NCI-H748 (cell line): Measurements from ENCODE around the gene CSF1.

Experiments
- DNase-seq: peaks from one replicate; lab custom pipeline; 2025; ENCODE audit not compliant: unreplicated experiment; lab: John Stamatoyannopoulos, UW

The CSF1 gene

DNA sequence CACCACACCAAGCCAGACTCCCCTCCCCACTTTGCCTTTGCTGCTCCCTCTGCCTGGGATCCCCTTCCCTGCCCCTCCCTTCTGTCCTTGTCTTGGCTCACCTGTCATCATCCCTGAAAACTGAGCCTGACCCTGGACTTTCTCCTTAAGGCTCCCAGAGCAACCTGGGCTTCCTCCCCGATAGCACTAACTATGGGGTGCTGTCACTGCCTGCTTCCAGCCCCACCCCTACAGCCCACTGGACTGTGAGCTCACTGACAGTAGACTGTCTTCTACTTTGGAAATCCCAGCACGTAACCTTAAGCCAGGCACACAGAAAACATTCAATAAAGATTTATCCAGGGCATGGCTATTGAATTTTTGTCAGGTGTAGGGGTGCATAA, 9.5 kb upstream of the CSF1 start:
- DNase-seq = no peak

DNA sequence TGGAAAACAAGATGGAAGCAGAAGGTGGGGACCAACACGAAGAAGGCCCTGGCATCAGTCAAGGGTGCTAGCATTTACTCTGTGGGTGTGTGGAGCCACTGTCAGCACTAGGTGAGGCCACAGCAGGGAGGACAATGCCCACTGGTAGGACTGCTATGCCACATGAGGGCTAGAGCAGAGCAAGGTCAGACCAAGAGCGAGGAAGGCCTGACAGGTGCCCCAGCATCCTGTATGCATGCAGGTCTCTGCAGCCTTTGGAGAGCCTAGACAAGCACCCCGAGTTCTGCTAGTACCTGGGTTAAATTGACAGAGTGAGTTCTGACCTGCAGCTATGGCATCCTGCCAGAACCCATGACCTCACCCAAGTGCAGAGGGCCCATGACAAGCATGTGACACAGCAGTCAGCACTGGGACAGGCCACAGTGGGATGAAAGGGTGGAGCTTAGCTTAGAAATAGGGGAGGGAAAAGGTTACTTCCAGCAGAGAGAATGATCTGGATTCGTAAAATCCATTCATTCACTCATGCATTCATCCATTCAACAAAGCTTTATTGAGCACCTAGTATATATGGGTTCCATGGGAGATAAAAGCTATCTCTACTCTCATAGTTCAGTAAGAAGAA, 9.0 kb upstream of the CSF1 start:
- DNase-seq = no peak

DNA sequence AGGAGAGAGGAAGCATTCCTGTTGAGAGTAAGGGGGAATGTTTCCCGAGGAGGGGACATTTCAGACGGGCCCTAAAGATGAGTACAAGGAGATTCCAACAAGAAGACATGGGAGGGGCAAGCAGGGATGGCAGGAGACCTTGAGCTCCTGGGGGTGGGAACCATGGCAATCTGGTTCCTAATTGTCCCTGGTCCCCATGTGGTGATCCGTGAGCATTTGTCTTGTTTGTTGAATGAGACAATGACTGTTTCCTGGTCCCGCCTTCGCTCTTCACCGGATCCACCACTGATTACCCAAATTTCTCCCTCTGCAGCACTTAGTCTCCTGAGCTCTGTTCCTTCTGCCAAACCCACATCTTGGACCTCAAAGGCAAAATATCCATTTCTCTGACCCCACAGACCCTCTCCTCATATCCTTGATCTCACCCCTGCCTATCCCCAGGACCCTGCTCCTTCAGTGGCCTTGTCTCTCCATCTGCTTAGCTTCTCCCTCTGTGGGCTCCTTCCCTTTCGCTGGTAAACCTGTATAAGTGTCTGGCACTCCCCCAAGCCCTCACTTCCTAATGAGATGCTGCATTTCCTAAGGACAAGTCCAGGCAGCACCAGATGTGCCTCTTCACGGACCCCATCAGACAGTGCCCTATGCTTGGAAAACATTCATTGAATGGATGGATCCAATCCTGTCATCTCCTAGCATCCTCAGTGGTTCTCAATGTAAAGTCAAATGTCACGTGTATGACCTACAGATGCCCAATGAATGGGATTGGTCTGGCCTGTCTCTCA, 8.3 kb upstream of the CSF1 start:
- DNase-seq = no peak

DNA sequence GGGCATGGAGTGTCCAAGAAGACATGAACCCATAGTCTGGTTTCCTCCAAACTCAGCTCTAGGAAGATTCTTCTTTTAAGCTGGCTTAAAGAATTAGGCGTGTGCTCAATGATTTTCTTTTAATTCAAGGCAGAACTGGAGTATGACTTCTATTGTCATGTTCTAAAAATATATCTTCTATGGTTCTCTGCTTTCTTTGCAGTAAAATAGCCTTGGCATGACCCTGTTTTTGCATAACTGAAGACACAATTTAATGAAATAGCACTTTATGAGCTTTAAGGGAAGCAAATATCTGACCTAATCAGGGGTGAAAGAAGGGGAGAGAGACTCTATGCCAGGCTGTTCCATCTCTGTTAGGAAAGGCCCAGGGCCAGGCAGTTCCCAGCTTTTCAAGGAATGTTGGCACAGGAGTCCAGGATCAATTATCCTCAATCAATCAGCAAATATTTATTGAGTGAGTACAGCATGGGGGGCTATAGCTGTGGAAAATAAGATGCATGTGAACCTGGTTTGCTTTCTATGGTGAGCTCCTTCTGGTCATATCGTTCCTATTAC, 7.2 kb upstream of the CSF1 start:
- no peak for DNase-seq

DNA sequence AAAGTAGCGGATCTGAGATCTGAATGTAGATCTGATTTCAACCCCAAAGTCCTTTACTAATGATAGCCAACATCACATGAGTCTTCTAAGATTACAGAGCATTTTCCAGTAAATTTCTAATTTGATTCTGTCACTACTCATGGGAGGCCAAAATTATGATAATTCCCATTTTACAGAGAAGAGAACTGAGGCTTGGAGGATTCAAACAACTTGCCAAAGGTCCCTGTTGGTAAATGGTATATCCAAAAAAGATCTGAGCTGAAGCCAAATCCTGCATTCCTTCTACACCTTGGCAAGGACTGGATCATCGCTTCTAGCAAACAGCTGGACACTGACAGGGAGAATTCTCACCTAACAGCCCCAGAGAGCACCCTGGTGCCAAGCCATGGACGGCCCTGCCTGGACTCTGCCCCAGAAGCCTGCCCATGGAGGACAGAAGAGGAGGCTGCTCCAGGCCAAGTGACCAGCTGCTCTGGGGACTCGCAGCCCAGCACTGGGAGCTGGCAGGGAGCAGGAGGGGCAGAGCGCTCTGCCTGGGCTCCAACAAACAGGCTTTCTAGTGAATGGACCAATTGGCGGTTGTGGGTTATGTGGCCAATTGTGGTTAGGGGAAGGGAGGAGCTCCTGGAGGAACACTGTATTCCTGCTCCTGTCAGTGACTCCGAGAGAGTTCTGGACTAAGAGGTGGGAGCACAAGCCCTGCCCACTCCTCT, 6.4 kb upstream of the CSF1 start:
- peak; percentile 17 for DNase-seq

DNA sequence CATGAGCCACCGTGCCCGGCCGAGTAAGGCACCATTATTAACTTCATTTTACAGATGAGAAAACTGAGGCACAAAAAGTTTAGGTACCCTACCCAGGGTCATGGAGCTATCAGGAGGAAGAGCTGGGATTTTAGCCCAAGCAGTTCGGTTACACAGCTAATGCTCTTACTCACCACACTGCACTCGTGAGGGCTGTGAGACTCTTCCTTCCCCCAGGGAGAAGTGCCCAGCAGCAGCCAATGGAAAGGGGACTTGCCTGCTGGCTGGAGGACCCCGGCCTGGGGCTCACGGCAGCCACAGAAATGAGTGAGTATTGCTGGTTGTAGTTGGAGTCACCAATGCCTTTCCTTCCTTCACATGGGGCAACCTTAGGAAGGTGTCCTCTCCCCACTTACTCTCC, 5.2 kb upstream of the CSF1 start:
- no peak for DNase-seq

DNA sequence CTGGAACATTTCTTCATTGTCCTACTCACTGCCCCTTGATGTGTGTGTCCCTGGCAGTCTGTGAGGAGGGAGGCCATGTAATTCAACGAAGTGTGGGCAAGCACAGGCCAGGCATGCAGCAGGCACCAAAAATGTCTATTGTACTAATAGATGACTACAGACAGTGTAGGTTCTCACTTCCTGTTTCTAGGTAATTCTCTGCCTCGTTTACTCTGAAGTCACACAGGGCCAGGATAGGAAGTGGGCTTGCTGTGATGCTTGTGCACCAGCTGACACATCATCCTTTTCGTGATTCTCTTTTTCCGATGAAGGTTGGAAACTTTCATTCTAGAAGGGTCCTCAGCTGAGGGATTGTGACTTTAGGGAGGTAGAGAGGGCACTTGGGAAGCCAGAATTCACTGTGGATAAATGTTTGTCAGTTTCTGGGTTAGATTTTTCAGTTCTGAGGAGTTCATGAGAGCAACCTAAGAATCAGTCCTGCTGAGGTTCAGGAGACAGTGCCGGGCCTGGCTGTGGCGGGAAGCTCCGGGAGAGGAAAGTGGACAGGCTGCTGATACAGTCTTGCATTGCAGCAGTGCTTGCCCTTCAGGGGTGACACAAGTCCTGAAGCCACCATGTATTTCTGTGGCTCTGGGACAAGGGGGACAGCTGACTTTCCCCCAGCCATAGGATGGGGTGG, 4.3 kb upstream of the CSF1 start:
- no peak for DNase-seq

DNA sequence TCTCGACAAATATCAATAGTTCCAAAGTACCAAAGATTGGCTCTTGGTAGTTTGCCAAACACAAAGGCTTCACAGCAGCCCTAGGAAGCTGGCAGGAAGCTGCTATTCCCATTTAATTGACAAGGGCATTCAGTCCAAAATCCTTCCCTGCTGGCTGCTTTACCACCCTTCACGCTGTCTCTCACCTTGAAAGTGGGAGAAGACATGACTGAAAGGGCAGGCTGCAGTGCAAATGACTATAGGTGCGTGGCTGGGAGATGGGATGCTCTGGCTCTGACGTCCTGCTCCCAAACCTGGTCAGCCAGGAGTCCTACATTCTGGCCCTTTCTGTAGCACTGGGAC, 3.8 kb upstream of the CSF1 start:
- DNase-seq = no peak

DNA sequence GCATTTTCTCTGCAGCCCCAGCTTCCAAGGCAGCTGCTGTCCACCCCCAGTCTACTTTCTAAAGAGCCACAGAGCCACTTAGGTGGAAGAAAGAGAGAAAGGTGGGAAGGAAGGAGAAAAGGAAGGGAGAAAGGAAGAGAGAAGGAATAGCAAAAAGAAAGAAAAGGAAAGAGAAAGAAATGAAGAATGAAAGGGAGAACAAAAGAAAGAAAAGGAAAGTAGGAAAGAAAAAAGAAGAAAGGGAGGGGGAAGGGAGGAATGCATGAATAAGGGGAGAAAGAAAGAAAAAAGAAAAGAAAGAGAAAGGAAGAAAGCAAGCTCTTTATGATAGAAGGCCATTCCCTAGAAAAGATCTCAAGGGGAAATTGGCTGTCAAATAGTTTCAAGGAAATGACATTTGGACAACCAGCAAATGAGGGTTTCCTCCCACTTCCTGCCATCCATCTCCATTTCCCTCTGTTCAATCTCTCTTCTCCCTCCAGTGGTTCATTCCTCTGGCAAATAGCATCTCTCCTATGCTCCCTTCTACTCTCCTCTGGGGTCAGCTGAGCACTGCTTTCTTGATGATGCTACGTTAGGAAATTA, 3.4 kb upstream of the CSF1 start:
- no peak for DNase-seq

DNA sequence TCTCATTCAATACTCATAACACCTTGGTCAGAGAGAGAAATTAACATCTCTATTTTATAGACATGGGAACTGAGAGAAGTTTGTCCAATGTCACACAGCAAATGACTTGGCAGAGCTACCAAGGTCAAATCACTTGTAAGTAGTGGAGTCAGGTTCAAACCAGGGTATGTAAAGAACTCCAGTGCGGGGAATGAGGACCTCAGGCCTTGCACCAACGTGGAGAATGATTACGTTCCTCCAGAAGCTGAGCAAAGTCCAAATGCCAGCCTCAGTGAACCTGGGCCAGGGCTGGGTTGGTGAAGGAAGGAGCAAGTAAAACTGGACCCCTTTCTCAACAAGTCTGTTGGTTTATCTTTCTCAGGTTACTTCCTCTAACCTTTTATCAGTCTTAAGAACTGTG, 1.8 kb upstream of the CSF1 start:
- no peak for DNase-seq

DNA sequence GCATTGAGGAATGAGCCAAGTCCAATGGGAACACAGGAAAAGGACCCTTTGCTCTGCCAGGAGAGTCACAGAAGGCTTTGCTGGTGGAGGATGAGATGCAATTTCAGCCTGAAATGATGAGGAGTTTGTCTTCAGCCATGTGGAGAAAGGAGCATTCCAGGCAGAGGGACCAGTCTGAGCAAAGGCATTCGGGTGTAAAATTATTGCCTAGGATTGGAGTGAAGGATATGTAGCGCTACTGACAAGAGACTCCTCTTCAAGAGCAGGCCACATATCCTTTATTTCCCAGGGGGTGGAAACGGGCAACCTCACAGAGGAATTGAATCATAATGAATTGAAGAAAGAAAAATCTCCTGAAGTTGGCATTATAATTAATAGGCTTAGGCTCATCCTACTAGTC, 1.1 kb upstream of the CSF1 start:
- no peak for DNase-seq

DNA sequence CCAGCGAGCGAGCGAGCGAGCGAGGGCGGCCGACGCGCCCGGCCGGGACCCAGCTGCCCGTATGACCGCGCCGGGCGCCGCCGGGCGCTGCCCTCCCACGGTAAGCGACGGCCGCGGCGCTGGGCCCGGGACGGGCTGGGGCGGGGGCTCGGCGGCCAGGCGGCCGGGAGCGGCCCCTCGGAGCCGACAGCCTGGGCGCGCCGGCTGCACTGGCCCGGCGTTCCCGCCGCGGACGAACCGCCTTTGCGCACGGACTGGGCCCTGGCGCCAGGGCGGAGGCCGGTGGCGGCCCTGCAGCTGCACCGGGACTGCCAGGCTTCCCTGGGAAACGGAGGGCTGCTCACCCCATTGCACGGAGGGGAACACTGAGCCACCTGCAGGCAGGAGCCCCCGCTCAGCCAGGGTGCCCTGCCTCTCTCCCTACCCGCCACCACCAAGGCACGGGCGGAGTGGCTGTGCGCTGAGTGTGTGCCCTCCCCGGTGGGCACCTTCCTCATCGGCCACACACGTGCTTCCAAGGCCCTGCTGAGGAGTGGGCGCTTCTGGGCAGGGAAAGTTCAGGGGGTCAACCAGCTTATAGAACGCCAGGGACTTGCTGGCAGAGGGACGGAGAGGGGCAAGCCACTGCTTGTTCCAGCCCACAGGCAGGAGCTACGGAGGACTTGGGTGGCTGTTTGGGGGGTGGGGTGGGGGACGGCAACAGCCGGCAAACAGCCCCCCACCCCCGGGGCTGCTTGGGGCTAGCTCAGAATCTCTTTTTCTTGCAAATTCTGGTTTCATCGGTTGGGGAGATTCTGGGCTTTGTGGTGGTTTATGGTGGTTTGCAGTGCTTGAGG, 532 bp downstream of the CSF1 start:
- DNase-seq = peak; percentile 67

DNA sequence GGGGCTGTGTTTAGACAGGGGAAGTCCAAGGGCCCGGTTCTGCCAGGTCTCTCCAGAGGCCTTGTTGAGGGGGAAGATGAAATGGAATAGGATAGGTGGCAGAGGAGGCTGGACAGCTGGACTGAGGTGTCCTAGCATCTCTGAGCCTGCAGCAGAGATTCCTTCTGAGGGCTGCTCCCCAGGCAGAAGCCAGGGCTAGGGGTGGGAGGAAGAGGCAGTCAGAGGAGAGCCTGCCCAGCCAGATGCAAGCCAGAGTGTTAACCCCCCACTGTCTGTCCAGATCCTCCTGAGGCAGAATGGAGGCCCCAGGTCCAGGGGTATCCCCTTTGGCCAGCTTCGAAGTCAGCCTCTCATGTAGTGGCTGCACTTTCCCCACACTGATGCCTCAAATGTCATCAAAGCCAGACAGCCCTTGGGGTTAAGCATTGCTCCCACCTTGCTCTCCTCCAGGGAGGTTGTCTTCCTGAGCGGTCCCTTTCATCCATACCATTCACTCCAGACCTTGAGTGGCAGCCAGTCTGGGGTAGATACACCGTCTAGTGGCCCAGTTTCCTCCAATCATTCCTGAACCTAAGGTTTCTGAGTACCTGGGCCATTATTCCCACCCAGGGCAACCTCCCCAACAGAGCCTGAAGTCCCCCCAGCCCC, 1.7 kb downstream of the CSF1 start:
- DNase-seq = no peak

DNA sequence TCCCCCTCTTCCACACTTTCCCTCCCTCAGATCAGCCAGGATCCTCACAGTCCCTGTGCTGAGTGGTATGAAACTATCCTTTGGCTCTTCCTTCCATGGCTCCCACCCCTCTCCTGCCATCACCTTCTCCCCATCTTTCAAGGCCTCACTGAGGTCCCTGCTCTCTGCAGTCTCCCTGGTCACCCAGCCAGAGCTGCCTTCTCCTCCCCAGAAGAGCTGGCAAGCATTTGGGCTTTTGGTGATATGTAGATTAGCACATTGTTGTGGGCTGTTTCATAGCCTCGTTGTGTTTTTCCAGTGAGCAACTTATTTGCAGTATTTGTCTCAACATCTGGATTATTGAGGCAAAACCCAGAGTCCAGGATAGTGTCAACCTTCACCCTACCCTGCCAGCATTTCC, 2.2 kb downstream of the CSF1 start:
- no peak for DNase-seq

DNA sequence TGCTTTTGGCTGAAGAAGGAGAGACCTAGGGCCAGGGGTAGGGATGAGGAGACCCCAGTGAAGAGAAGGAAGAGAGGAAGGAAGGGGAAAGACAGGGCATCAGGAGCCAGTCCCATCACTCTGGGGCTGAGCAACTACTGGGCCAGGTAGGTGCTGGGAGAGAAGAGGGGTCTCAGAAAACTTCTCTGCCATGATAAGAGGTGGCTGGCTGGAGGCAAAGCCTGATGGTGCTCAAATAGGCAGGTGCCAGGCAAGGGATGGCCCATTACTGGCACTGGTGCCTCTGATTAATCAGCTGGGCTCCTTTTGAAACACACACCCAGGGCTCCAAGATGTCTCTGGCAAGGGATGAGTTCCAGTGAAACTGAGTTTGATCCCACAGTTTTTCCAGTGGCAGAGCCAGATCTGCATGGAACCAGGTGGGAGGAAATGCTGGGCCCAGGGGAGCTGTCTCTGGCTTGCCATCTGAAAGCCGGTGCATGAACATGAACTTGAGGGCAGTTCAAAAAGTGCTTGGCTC, 2.8 kb downstream of the CSF1 start:
- no peak for DNase-seq

DNA sequence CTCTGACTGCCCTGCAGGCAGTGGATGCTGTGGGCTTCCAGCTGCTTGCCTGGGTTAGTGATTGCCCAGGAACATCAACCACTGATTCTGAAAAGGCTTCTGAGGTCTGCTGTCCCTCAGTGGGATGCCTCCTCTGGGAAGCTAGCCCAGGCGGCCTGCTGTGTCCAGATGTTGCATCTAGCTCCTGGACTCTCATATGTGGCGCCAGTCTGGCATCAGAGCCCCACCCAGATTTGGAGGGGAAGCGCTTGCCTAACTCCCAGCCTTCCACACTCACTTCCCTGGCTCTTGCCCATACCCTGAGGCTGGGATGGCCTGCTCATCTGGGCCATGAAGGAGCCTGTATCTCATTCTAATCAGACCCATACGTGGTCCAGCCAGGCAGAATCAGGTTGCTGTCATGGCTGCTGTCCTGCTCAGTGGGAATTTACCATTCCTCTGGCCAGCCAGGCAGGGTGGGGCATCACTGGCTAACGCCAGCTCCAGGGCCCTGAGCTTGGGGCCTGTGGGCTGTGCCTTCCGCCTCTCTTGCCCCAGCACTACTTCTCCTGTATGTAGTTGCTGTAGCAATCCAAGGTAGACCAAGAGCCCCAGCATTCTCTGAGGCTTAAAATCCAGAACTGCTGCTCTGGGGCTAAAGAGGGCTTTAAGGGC, 4.1 kb downstream of the CSF1 start:
- DNase-seq = no peak

DNA sequence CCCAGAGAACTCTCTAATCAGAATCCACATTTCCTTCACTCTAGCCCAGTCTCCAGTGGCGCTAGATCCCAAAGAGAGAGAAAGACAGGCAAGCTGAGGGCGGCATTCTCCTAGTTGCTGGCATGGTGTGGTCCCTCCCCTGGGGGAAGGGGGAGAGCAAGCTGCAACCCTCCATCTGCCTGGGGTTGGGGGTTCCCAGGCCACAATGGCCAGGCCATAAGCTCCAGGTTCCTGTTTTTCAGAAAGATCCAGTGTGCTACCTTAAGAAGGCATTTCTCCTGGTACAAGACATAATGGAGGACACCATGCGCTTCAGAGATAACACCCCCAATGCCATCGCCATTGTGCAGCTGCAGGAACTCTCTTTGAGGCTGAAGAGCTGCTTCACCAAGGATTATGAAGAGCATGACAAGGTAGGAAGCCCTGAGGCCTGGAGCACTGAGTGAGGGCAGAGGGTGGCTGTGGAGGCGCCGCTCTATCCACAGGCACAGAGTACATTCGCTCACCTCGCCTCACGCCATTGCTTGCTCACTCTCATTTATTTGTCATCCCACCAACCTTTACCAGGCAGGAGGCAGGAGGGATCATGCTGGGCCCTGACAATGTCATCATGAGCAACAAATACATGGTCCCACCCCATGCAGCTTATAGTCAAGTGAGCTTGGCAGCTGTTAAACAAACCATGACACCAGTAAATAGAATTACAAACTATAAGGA, 6.6 kb downstream of the CSF1 start:
- peak; percentile 8 for DNase-seq

DNA sequence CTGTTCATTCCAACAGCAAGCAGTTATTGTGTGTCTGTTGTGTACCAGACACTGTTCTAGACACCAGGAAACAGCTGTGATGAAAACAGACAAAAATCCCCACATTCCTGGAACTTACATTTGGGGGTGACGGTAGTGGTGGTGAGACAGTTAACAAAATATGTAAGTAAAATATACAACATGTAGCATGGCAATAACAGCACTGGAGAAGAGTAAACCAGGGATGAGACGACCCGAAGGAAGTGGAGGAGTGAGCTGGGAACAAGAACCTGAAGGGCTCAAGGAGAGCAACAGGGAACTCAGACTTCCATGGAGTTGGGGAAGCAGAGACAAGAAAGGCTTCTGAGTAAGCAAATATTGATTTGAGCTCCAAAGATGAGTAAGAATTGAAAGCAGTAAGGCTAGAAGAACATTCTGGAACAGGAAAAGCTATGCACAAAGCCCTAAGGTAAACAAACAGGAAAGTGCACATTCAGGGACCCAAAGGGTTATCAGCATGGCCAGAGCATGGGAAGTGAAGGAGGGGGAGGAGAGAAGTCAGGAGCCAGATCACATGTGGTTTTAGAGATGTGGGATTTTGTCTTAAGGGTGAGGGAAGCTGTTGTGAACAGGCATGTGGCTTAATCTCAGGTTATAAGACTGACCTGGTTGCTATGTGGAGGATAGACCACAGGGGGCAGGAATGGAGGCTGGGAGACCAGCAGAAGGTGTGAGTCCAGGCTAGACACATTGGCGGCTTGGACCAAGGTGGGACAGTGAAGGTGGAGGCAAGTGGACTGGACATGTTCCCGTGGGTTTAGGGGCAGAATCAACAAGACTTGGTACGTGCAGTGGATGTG, 7.3 kb downstream of the CSF1 start:
- DNase-seq = no peak
